Measurements from ENCODE around the gene MMP12. TPM values are rescaled to one million over a fixed set of nuclear protein-coding genes. Genes with fewer than 3 reads are reported as not detected.
"Not testable (repeated sequence)": the region's sequence is repeated elsewhere in the genome, so short reads cannot be mapped to it uniquely, and the experiment has no call there.

The MMP12 gene
- total RNA-seq, 1 donor from 2014 or later, result not detected

DNA sequence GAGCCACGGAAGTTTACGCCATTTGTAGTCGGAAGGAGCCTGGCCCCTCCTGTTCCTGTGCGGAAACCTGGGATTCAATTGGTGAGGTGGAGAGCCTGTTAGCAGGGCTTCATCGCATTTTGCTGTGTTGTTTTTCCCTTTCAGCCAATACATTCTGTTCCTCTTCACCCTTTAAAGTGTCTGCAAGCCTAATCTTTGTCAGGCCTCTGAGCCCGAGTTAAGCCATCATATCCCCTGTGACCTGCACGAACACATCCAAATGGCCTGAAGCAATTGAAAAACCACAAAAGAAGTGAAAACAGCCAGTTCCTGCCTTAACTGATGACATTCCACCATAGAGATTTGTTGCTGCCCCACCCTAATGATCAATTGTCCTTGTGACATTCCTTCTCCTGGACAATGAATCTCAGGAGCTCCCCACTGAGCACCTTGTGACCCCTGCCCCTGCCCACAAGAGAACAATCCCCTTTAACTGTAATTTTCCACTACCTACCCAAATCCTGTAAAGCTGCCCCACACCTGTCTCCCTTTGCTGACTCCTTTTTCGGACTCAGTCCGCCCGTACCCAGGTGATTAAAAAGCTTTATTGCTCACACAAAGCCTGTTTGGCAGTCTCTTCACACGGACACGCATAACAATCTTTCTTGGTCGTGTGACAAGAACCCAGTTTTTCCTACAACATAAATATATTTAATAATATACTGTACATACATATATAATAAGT is 37.1 kb upstream of the MMP12 start:
- TF ChIP-seq, protein P1, sequence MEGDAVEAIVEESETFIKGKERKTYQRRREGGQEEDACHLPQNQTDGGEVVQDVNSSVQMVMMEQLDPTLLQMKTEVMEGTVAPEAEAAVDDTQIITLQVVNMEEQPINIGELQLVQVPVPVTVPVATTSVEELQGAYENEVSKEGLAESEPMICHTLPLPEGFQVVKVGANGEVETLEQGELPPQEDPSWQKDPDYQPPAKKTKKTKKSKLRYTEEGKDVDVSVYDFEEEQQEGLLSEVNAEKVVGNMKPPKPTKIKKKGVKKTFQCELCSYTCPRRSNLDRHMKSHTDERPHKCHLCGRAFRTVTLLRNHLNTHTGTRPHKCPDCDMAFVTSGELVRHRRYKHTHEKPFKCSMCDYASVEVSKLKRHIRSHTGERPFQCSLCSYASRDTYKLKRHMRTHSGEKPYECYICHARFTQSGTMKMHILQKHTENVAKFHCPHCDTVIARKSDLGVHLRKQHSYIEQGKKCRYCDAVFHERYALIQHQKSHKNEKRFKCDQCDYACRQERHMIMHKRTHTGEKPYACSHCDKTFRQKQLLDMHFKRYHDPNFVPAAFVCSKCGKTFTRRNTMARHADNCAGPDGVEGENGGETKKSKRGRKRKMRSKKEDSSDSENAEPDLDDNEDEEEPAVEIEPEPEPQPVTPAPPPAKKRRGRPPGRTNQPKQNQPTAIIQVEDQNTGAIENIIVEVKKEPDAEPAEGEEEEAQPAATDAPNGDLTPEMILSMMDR (conservative IDR thresholded peaks at IDR 0.05; ENCODE audit: low read depth, low read length), result no peak
- H3K4me3 ChIP-seq (ENCODE audit: low read depth, low read length), result no peak overlapping the region
- DNase-seq (ENCODE audit: low read depth), result no peak

GRCh38 chr11:102905848-102906247 is 31.1 kb upstream of the MMP12 start:
- H3K4me3 ChIP-seq (ENCODE audit: low read depth, low read length); DNase-seq (ENCODE audit: low read depth): not testable (repeated sequence)

DNA sequence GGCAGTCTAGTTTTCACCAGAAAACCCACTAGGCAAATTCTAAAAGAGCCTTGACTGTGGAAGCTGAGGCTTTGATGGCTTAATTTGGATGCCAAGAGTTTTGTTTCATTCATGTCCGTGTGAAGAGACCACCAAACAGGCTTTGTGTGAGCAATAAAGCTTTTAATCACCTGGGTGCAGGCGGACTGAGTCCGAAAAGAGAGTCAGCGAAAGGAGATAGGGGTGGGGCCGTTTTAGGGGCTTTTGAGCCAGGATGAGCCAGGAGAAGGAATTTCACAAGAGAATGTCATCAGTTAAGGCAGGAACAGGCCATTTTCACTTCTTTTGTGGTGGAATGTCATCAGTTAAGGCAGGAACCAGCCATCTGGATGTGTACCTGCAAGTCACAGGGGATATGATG is 29.1 kb upstream of the MMP12 start:
- not testable (repeated sequence) for H3K4me3 ChIP-seq (ENCODE audit: low read depth, low read length); DNase-seq (ENCODE audit: low read depth)

DNA sequence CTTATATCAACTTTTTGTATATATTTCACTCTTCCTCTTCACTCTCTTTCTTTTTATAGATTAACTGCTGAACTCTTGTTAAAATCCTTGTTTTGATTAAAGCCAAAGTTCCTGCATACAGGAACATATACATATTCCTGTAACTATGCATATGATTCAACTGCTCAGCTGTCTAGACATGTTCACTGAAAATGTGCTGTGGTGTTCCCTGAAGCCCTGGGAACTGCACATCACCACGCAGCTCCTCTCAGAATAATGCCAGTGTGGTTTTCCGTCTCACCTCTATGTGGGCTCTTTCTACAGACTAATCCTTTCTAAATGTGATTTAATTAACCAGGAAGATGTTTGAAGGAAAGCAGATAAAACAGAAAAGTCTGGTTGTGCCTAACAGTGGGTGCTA is 25.6 kb upstream of the MMP12 start:
- H3K4me3 ChIP-seq (ENCODE audit: low read depth, low read length), result no peak overlapping the region
- no peak for DNase-seq (ENCODE audit: low read depth)
- TF ChIP-seq, protein P1 (conservative IDR thresholded peaks at IDR 0.05; ENCODE audit: low read depth, low read length), result no peak

DNA sequence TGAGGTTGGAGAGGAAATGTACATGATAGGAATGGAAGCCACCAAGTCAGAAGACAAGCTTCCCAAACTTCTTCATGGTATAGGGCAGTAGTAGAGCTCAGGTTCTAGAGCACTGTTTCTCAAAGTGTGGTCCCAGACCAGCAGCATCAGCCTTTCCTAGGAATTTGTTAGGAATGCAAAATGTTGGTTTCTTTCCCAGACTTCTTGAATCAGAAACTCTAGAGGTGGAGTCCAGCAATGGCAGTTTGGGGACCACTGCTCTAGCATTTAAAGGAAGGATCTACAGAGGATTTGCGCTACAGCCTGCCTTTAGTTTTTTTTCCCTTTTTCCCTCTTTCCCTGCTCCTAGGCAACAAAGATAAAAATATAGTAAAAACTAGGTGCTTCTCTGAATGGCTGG is 17.0 kb upstream of the MMP12 start:
- H3K4me3 ChIP-seq (ENCODE audit: low read depth, low read length), result no peak overlapping the region
- TF ChIP-seq, protein P1 (conservative IDR thresholded peaks at IDR 0.05; ENCODE audit: low read depth, low read length), result no peak
- no peak for DNase-seq (ENCODE audit: low read depth)

- H3K4me3 ChIP-seq (ENCODE audit: low read depth, low read length), result no peak overlapping the region
- DNase-seq (ENCODE audit: low read depth), result no peak
- TF ChIP-seq, protein P1 (conservative IDR thresholded peaks at IDR 0.05; ENCODE audit: low read depth, low read length), result no peak
Measured at GRCh38 chr11:102886999-102887398, 12.2 kb upstream of the MMP12 start.

- no peak for DNase-seq (ENCODE audit: low read depth)
- TF ChIP-seq, protein P1 (conservative IDR thresholded peaks at IDR 0.05; ENCODE audit: low read depth, low read length), result no peak
- H3K4me3 ChIP-seq (ENCODE audit: low read depth, low read length), result no peak overlapping the region
Measured at GRCh38 chr11:102883141-102883540, 8.4 kb upstream of the MMP12 start.

- no peak overlapping the region for H3K4me3 ChIP-seq (ENCODE audit: low read depth, low read length)
- peak; percentile 26 for DNase-seq (ENCODE audit: low read depth)
- TF ChIP-seq, protein P1 (conservative IDR thresholded peaks at IDR 0.05; ENCODE audit: low read depth, low read length), result no peak
Measured at GRCh38 chr11:102882389-102883024, 7.7 kb upstream of the MMP12 start.
